Neural crest cell (in vitro differentiated cells): ENCODE results near the gene TSTD2. TPM values are rescaled to one million over a fixed set of nuclear protein-coding genes. Genes with fewer than 3 reads are reported as not detected.

ENCODE experiments used
- DNase-seq: peaks from one replicate; pipeline ENCODE4 v3.0.0; 2021; ENCODE audit warnings: low read depth, mixed read lengths, low spot score
- H3K27ac Mint-ChIP-seq: one replicate; pipeline ENCODE4 v1.8.0; 2021; ENCODE audit warnings: mild to moderate bottlenecking, mixed read lengths; ENCODE audit not compliant: unreplicated experiment
- H3K27me3 Mint-ChIP-seq: 2 replicates; pipeline ENCODE4 v1.8.0; 2021; ENCODE audit warnings: low read depth, mild to moderate bottlenecking, mixed read lengths
- H3K36me3 Mint-ChIP-seq: 2 replicates; pipeline ENCODE4 v1.8.0; 2021; ENCODE audit warnings: low read depth, mild to moderate bottlenecking, mixed read lengths
- H3K4me1 Mint-ChIP-seq: 2 replicates; pipeline ENCODE4 v1.8.0; 2021; ENCODE audit warnings: mixed read lengths
- H3K4me3 Mint-ChIP-seq: one replicate; pipeline ENCODE4 v1.8.0; 2021; ENCODE audit warnings: mild to moderate bottlenecking, mixed read lengths
- H3K9me3 Mint-ChIP-seq: 2 replicates; pipeline ENCODE4 v1.8.0; 2021; ENCODE audit warnings: mixed read lengths
- CTCF ChIP-seq: fragments of 200-600 bp; sonication (generic); conservative IDR thresholded peaks from 2 replicates; pipeline ENCODE4 v1.5.0; 2021; ENCODE audit warnings: antibody characterized with exemption, mild to moderate bottlenecking
- total RNA-seq: library from RNA; stranded (reverse); gene quantifications from 2 replicates; pipeline ENCODE4 v1.2.1, GENCODE V29; 2021

The TSTD2 gene
- total RNA-seq, 1 donor from 2014 or later = 24.4 TPM

- no peaks in the 10 kb centered on the region for H3K9me3 Mint-ChIP-seq
- no peak for TF ChIP-seq CTCF
- H3K27me3 Mint-ChIP-seq = no peaks in the 10 kb centered on the region
- H3K4me3 Mint-ChIP-seq = no peak overlapping the region
- H3K36me3 Mint-ChIP-seq = peaks cover 9% of the 10 kb centered on the region
- H3K4me1 Mint-ChIP-seq = no peaks in the 10 kb centered on the region
- no peak for DNase-seq
- no peak overlapping the region for H3K27ac Mint-ChIP-seq
These were observed 12.6 kb upstream of the TSTD2 start for GRCh38 chr9:97645720-97646119.

- no peak overlapping the region for H3K27ac Mint-ChIP-seq
- H3K4me1 Mint-ChIP-seq = peaks cover 12% of the 10 kb centered on the region
- peaks cover 5% of the 10 kb centered on the region for H3K36me3 Mint-ChIP-seq
- H3K27me3 Mint-ChIP-seq = no peaks in the 10 kb centered on the region
- no peak for DNase-seq
- no peaks in the 10 kb centered on the region for H3K9me3 Mint-ChIP-seq
- no peak for TF ChIP-seq CTCF
- H3K4me3 Mint-ChIP-seq = no peak overlapping the region
These were observed 7.2 kb upstream of the TSTD2 start for GRCh38 chr9:97640325-97640724.

GRCh38 chr9:97638666-97639065 is 5.5 kb upstream of the TSTD2 start:
- Mint-ChIP-seq H3K9me3 (no peaks in the 10 kb centered on the region), H3K27me3 (no peaks in the 10 kb centered on the region), H3K4me3 (no peak overlapping the region), H3K27ac (no peak overlapping the region), H3K4me1 (peaks cover 22% of the 10 kb centered on the region), H3K36me3 (peaks cover 4% of the 10 kb centered on the region)
- no peak for DNase-seq
- no peak for TF ChIP-seq CTCF

GRCh38 chr9:97636903-97637302 is 3.7 kb upstream of the TSTD2 start:
- Mint-ChIP-seq H3K27ac (no peak overlapping the region), H3K4me3 (peak overlapping the region; percentile 1), H3K36me3 (no peaks in the 10 kb centered on the region), H3K9me3 (no peaks in the 10 kb centered on the region), H3K27me3 (no peaks in the 10 kb centered on the region), H3K4me1 (peaks cover 24% of the 10 kb centered on the region)
- TF ChIP-seq CTCF = no peak
- no peak for DNase-seq

GRCh38 chr9:97635026-97635425 is 1.9 kb upstream of the TSTD2 start:
- Mint-ChIP-seq H3K27ac (no peak overlapping the region), H3K9me3 (no peaks in the 10 kb centered on the region), H3K4me3 (peak overlapping the region; percentile 96), H3K4me1 (peaks cover 32% of the 10 kb centered on the region), H3K36me3 (no peaks in the 10 kb centered on the region), H3K27me3 (no peaks in the 10 kb centered on the region)
- no peak for TF ChIP-seq CTCF
- no peak for DNase-seq
